ENCODE results near the gene KCNJ10.

- TF ChIP-seq POLR2AphosphoS5 (IDR thresholded peaks at IDR 0.05; ENCODE audit: low read depth, low read length) (no peak), TAF1 (IDR thresholded peaks at IDR 0.05; ENCODE audit: borderline replicate concordance, insufficient read depth, low read length) (no peak), REST (IDR thresholded peaks at IDR 0.05; ENCODE audit: insufficient read depth in 1 of 2, low read depth in 2 of 2, low read length in 2 of 2) (no peak), SIN3A (IDR thresholded peaks at IDR 0.05; ENCODE audit: borderline replicate concordance, insufficient read depth, low read length) (no peak)
Observed at GRCh38 chr1:159985473-159985872, 84.5 kb downstream of the KCNJ10 start.

Data from PFSK-1 (cell line).